ENCODE results near the gene GEMIN4.
A peak's percentile ranks its signal among the peaks of the same experiment; 100 is the strongest.
"Not testable (repeated sequence)": the region's sequence is repeated elsewhere in the genome, so short reads cannot be mapped to it uniquely, and the experiment has no call there.

Gene GEMIN4

DNA sequence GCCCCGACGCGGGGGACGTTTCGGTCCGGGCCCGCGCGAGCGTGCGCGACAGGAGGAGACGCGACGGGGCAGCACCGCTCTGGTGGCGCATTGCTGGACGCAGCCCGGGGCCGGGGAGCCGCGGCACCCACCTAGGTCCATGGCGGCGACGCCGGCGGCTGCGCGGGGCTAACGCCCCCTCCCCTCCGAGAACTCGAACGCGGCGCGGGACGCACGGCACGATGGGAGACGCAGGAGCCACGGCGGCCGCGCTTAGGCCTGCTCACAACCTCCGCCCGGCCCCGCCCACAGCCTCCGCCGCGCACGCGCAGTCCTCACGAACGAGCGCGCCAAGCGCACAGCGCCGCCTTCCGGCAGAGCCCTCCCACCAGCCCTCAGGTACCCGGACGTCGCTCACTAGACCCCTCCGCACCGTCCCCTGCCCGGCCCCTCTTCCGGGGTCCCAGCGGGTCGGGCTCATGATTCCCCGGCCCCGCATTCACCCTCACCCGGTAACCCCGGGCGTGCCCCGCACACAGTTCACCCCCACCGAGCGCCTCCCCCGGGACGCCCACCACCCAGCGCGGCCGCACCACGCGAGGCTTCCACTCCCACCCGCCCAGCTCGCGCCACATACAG lies at the start of gene GEMIN4:
Gene GEMIN4, minus strand, starts transcription at position 263 of the 618 bp plus-strand sequence. Its CDS starts 122 bp downstream, at position 141.
- FAIRE-seq, result no peak
- peak; percentile 70 for DNase-seq (ENCODE audit: low spot score)

DNA sequence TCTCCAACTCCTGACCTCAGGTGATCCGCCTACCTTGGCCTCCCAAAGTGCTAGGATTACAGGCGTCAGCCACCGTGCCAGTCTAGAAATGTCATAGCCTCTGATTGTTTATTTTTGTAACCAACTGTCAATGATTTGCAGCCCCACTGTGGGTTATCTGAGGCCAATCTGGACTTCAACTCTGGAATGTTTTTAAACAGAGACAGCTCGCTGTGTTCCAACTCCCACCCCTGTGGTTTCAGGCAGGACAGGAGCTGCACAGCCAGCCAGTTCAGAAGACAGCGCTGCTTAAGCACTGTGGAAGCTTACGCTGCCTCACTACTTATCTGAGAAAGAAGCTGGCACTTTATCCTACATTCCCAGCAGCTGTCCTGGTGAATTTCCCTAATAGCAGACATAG lies 49.6 kb upstream of the GEMIN4 start:
- peak; percentile 72 for FAIRE-seq
- DNase-seq (ENCODE audit: low spot score), result peak; percentile 63

DNA sequence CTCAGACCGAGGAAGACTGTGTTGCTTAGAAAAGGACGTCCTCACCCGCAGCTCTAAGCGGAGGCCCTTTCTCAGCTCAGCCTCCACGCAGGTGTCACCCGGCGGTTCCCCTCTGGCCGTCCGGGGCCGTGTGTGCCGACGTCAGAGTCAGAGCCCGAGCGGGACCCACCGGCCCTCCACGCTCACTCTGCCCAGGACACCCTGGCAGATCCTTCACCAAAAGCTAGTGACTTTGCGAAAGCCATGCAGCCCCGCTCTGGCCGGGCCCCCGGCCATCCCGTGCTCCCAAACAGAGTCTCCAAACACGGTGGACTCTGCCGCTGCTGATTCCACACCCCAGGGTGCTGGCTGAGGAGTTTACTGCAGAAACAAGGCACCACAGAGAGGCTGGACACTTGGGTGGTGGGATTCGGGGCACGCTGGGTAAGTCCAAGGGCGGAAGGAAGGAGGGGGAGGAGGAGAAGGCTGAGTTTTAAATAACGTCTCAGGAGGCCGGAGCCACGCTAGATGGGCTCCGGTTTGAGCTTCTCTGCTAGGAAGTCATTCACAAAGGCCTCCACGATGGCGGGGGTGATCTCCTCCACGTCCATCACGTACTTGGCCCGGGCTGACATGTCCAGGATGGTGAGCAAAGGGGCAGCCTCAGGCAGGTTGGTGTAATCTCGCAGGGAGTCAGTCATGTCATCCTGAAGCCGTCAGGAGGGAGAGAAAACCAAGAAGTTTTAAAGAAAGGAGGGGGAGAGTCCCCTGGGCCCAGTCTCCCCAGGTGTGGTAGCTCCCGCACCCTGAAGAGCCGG lies 48.6 kb upstream of the GEMIN4 start:
- DNase-seq (ENCODE audit: low spot score), result no peak
- no peak for FAIRE-seq

DNA sequence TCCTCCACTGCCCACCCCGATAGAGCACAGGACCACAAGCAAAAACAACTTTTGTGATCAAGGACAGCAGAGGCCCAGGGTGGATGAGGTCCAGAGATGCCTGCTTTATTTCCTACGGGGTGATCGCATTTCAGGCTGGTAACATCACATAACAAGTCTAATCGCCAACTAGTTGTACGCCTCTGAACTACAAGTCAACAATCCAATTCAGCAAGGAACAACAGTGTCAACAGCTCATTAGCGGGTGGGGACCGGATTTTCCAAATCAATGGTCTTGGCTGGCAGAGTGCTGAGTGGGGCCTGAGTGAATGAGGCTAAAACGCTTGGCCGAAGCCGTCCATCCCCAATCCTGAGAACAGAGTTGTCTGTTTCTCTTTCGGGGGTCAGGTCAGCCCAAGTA lies 47.2 kb upstream of the GEMIN4 start:
- DNase-seq (ENCODE audit: low spot score) (no peak), FAIRE-seq (no peak)

DNA sequence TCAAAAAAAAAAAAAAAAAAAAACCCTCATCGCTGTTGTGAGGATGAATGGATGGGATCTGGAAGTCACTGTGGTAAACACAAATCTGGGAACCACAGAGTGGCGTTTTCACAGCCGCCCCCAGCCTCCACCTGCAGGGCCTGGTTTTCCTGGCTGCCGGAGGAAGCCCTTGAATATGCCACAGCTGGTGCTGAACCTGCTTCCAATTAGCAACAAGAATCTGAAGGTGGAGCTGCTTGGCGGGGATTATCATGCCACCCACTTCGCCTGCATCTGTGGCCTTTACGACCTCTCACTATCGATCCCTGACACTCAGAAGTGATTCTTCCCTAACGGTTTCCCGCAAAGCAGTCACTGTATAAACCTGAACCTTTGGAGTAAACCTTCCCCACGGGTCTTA lies 46.2 kb upstream of the GEMIN4 start:
- FAIRE-seq (no peak), DNase-seq (ENCODE audit: low spot score) (no peak)

DNA sequence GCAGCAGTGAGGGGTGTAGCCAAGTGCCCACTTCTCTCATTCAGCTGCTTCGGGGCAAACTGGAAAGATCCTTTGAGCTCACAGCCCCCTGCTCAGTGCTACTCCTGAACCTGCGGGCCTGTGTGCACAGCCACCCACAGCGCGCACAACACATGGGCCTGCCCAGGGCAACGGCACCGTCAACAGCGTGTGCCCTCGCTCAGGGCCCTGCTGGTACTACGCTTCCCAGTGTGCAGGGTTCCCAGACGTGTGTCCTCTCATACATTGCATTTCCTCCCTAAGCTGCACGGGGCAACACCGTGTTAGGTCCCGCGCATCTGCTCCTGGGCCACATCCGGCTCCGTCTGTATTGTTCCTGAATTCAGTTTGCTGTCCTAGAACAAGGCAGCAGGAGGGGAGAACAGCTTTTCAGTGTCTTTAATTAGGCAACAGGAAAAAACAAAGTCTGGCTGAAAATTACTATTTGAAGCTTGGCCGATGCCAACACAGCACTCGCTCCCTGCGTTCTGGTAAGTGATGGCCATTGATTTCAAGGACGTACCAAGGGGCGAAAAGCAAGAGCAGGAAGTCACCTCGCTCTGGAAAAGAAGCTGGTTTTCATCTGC lies 45.3 kb upstream of the GEMIN4 start:
- no peak for DNase-seq (ENCODE audit: low spot score)
- FAIRE-seq, result no peak

DNA sequence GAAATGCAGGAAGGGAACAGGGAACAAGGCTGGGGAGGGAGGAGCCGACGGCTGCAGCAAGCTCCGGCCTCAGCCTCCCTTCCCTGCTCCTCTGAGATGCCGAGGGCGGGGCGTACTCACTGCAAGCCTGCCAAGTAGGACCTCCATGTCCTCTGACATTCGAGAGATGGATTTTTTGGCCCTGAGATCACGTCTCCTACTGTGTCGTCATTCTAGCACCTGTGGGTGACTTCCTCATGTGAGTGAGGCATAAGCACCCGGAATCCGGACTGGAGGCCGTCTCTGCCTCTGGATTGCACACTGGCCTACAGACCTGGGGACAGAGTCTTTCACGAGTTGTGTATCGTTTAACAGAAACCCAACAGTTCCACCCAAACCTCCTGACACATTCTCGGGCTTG lies 44.5 kb upstream of the GEMIN4 start:
- no peak for FAIRE-seq
- DNase-seq (ENCODE audit: low spot score), result no peak

DNA sequence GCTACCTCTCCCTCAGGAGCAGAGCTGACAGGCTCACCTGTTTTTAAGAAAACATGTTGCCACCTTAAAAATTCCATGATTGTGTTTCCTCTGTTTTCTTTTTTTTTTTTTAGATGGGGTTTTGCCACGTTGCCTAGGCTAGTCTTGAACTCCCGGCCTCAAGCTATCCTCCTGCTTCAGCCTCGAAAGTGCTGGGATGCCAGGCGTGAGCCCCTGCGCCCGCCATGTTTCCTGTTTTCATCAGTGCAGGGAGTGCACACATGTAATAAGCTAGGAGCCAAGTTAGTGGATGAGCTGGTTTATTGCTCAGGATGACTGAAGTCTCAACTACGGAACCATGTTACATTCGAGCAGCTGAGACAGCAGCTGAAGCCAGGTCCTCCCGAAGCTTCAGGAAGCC lies 43.7 kb upstream of the GEMIN4 start:
- DNase-seq (ENCODE audit: low spot score) (no peak), FAIRE-seq (no peak)

DNA sequence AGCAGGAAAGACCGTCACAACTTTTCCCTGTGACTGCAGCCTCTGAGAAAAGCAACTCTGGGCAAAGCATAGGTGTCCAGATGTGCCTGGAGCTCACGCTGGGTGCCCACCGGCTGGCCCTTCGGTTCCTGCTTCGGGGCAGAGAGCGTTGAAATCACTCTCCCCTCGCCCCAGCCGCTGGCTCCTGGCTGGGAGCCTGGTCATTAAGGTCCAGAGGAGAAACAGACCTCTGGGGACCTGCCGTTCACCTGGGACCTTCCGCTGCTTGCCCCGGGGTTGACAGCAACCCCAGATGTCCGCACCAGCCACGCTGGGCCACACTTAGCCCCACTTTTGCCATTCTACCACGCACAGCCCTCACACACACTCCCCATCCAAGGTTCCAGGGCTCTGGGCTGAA lies 43.2 kb upstream of the GEMIN4 start:
- DNase-seq (ENCODE audit: low spot score) (no peak), FAIRE-seq (no peak)

DNA sequence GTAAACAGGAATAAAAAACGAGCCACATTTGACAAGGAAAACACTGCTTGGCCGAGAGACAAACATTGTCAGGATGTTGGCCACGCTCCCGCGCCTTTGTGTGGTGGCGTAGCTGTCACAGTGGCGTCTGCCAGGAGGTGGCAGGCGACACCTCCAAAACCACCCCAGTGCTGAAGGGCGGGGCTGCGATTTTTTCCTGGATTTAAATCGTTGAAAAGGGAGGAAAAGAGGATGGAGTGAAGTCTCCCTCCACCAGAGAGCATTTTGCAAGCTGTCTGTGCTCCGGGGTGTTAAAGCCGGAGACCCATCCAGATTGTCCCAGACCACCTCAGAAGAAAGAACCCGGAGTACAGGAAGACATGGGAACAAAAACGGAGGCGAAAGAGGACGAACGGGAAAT lies 42.8 kb upstream of the GEMIN4 start:
- FAIRE-seq (no peak), DNase-seq (ENCODE audit: low spot score) (peak; percentile 38)

DNA sequence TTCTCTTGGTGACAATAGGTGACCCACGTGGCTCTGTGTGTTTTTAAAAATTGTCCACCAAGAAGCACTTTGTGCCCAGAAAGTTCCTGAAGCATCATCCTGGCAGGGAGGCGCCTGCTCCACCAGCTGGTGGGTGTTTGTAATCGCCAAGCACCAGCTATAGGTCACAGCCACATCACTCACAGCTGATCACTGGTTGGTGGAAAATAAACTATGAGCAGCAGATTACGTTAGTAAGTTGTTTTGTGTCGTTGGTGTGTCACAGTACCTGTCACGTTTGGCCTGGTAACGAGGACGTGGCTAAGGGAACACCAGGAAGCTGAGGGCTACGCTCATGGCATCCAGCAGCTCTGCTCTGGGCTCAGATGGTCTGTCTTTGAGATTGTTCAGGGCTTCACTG lies 40.2 kb upstream of the GEMIN4 start:
- no peak for DNase-seq (ENCODE audit: low spot score)
- FAIRE-seq, result no peak

DNA sequence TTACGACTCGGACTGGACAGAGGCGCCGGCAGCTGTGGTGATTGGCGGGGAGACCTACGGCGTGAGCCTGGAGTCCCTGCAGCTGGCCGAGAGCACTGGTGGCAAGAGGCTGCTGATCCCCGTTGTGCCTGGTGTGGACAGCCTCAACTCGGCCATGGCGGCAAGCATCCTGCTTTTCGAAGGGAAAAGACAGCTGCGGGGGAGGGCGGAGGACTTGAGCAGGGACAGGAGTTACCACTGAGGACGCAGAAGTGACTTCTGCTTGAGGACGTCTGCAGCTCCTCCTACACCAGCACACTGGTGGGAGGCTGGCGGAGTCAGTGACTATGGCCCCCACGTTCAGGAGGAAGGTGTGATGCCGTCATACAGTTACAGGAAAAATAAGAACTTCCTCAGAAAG lies 39.8 kb upstream of the GEMIN4 start:
- DNase-seq (ENCODE audit: low spot score), result no peak
- no peak for FAIRE-seq

DNA sequence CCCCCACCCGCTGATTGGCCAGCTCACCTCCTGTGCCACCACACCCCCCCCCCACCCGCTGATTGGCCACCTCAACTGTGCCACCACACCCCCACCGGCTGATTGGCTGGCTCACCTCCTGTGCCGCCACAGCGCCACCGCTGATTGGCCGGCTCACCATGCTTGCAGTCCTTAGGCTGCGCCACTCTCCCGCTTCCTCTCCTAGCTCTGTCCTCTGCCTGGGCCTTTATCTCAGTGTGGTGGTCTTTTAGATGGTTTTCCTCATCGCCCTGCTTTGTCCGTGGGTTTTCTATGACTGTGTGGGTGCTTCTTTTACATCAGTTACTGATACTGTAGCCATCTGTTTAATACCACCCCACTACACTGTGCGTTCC lies 38.8 kb upstream of the GEMIN4 start:
- not testable (repeated sequence) for FAIRE-seq; DNase-seq (ENCODE audit: low spot score)

DNA sequence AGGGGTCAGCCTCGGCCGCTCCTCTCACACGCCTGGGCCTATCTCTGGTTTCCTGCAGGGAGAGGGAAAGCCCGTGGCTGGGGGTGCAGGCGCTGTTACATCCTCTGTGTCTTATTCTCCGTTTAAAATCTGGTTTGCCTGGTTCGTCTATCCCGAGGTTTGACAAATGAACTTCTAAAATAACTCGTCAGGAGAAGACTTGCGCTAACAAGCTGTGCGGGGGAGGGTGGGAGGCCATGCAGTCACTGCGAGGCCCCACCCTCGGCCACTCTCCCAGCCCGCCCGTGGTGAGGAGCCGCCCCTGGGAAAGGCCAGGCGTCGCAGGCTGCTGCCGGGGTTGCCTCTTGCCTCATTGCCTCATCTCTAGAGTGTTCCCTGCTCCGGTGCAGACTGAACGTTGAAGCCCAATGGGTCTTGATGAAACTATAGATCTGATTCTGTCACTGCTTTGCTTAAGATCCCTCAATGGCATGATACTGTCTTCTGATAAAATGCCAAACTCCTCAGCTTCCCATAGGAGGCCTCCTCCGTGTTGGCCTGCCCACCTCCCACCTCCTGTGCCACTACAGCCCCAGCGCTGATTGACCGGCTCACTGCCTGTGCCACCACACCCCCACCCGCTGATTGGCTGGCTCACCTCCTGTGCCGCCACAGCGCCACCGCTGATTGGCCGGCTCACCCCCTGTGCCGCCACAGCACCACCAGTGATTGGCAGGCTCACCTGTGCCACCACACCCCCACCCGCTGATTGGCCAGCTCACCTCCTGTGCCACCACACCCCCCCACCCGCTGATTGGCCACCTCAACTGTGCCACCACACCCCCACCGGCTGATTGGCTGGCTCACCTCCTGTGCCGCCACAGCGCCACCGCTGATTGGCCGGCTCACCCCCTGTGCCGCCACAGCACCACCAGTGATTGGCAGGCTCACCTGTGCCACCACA lies 38.1 kb upstream of the GEMIN4 start:
- not testable (repeated sequence) for FAIRE-seq; DNase-seq (ENCODE audit: low spot score)

DNA sequence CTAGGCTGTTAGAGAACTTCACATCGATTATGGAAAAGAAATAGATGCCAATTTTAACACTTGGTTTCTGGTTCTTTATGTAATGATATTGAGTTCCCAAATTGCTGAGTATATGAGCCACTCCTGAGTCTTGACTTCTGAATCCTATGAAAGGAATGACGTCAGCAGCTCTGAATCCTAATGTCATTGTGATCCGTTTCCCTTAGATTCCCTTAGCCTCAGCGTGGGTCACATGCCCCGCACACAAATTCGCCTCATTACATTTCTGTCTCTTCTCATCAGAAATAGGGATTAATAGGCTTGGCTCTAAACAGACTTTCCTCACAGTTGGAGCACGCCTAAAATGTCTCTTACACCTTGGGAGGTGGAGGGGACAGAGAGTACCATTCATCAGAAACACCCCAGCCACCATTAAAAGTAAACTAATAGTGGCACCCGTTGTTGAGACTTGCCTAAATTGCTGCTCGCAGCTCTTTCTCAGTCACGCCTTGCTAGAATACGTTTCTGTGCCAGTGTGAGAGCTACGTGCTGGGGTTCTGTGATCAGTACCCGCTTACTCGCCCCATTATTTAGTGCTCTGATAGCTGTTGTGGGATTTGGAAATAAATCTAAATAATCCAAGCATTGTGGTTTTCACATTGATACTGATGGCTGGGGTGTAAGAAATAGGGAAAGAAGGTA lies 37.2 kb upstream of the GEMIN4 start:
- no peak for DNase-seq (ENCODE audit: low spot score)
- FAIRE-seq, result no peak

DNA sequence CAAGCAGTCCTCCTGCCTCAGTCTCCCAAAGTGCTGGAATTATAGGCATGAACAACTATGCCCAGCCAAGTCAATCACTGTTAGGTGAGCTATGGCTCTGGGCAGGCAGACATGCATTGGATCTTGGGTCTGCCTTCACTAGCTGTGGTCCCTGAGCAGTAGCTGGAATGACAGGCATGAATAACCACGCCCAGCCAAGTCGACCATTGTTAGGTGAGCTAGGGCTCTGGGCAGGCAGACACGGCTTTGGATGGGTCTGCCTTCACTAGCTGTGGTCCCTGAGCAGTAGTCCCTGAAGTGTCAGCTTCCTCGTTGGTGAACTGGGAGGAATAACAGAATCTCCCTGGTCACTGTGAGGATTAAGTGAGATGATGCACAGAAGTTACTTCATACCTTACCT lies 36.5 kb upstream of the GEMIN4 start:
- FAIRE-seq (no peak), DNase-seq (ENCODE audit: low spot score) (no peak)

DNA sequence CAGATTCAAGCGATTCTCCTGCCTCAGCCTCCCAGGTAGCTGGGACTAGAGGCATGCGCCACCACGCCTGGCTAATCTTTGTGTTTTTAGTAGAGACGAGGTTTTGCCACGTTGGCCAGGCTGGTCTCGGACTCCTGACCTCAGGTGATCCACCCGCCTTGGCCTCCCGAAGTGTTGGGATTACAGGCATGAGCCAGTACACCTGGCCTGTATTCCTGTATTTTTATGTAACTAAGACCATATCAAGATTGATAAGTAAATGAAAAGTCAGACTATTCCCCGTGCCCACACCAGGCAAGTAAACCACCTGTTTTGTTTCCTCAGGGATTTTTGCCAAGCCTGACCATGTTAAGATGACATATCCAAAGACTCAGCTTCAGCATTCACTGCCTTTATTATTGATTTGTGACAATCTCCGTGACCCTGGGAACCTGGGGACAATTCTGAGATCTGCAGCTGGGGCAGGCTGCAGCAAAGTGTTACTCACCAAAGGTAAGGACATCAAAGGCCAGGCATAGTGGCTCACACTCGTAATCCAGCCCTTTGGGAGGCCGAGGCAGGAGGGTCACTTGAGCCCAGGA lies 35.7 kb upstream of the GEMIN4 start:
- DNase-seq (ENCODE audit: low spot score), result no peak
- FAIRE-seq, result no peak

DNA sequence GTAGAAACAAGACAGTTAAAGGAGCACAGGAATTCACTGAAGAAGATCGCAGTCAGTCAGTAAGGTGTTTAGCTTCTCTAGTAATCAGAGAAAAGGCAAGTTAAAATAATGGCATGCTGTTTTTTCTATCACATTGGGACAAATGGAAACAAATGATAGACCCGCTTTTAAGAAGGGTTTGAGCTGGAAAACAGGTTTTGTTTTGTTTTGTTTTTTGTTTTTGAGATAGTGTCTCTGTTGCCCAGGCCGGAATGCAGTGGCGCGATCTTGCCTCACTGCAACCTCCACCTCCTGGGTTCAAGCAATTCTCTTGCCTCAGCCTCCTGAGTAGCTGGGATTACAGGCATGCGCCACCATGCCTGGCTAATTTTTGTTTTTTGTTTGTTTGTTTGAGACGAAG lies 33.8 kb upstream of the GEMIN4 start:
- DNase-seq (ENCODE audit: low spot score); FAIRE-seq: not testable (repeated sequence)

DNA sequence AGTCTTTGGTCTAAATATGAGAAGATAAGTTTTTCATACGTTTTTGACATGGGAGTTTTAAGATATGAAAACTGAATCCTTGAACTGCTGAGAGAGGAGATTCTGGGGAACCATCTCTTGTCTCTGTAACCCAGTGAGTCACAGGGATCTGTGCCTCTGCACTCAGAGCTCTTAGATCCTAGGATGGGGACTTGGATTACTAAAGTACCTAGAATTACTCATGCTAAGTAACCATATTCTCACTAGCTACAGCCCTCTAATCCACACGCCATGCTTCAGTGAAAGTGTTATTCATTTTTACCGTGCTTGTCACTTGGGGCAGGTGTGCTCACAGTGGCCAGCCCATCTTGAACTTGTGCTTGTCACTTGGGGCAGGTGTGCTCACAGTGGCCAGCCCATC lies 32.1 kb upstream of the GEMIN4 start:
- FAIRE-seq (no peak), DNase-seq (ENCODE audit: low spot score) (peak; percentile 30)

All from RCC 7860 (cell line).